ENCODE data around the gene TMEM213. TPM values are rescaled to one million over a fixed set of nuclear protein-coding genes. Genes with fewer than 3 reads are reported as not detected.

The TMEM213 gene
- total RNA-seq, 1 donor from 2014 or later, result not detected

DNA sequence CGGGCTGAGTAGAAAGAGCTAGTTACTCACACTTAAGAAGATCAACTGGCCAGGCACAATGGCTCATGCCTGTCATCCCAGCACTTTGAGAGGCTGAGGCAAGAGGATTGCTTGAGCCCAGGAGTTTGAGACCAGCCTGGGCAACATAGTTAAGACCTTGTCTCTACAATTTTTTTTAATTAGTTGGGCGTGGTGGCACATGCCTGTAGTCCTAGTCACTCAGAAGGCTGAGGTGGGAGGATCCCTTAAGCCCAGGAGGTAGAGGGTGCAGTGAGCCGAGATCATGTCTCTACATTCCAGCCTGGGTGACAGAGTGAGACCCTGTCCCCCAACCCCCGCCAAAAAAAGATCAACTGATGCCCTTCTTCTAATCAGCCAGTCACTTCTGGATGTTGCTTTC, 74.8 kb downstream of the TMEM213 start:
- Mint-ChIP-seq H3K27me3 (no peaks in the 10 kb centered on the region), H3K9me3 (ENCODE audit: low read depth) (no peaks in the 10 kb centered on the region), H3K36me3 (ENCODE audit: insufficient read depth) (peaks cover 36% of the 10 kb centered on the region), H3K27ac (no peak overlapping the region), H3K4me3 (ENCODE audit: low read depth) (no peak overlapping the region), H3K4me1 (ENCODE audit: low read depth) (no peaks in the 10 kb centered on the region)
- TF ChIP-seq, protein P1, sequence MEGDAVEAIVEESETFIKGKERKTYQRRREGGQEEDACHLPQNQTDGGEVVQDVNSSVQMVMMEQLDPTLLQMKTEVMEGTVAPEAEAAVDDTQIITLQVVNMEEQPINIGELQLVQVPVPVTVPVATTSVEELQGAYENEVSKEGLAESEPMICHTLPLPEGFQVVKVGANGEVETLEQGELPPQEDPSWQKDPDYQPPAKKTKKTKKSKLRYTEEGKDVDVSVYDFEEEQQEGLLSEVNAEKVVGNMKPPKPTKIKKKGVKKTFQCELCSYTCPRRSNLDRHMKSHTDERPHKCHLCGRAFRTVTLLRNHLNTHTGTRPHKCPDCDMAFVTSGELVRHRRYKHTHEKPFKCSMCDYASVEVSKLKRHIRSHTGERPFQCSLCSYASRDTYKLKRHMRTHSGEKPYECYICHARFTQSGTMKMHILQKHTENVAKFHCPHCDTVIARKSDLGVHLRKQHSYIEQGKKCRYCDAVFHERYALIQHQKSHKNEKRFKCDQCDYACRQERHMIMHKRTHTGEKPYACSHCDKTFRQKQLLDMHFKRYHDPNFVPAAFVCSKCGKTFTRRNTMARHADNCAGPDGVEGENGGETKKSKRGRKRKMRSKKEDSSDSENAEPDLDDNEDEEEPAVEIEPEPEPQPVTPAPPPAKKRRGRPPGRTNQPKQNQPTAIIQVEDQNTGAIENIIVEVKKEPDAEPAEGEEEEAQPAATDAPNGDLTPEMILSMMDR (IDR thresholded peaks at IDR 0.05; ENCODE audit: unreplicated experiment), result no peak
- no peak for DNase-seq (ENCODE audit: low spot score, unreplicated experiment)

GRCh38 chr7:138873220-138873892, 75.6 kb downstream of the TMEM213 start:
- no peak for DNase-seq (ENCODE audit: low spot score, unreplicated experiment)
- Mint-ChIP-seq H3K4me1 (ENCODE audit: low read depth) (no peaks in the 10 kb centered on the region), H3K27ac (no peak overlapping the region), H3K27me3 (no peaks in the 10 kb centered on the region), H3K4me3 (ENCODE audit: low read depth) (no peak overlapping the region), H3K36me3 (ENCODE audit: insufficient read depth) (peaks cover 39% of the 10 kb centered on the region), H3K9me3 (ENCODE audit: low read depth) (no peaks in the 10 kb centered on the region)
- TF ChIP-seq, protein P1 (IDR thresholded peaks at IDR 0.05; ENCODE audit: unreplicated experiment), result no peak

DNA sequence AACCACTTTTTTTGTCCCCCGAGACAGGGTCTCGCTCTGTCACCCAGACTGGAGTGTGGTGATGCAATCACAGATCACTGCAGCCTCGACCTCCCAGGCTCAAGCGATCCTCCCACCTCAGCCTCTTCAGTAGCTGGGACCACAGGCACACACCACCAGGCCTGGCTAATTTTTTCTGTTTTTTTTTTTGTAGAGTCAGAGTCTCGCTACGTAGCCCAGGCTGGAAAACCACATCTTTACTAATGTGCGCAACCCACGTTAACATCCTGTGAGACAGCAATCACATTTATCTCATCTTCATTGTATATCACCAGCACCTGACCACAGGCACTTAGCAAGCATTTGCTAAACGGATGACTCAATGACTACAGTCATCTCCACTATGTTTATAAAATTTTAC, 78.0 kb downstream of the TMEM213 start:
- H3K27ac Mint-ChIP-seq, result no peak overlapping the region
- TF ChIP-seq, protein P1 (IDR thresholded peaks at IDR 0.05; ENCODE audit: unreplicated experiment), result no peak
- DNase-seq (ENCODE audit: low spot score, unreplicated experiment), result no peak
- no peaks in the 10 kb centered on the region for H3K4me1 Mint-ChIP-seq (ENCODE audit: low read depth)
- no peaks in the 10 kb centered on the region for H3K27me3 Mint-ChIP-seq
- no peaks in the 10 kb centered on the region for H3K9me3 Mint-ChIP-seq (ENCODE audit: low read depth)
- H3K36me3 Mint-ChIP-seq (ENCODE audit: insufficient read depth), result peaks cover 32% of the 10 kb centered on the region
- H3K4me3 Mint-ChIP-seq (ENCODE audit: low read depth), result no peak overlapping the region

- H3K4me3 Mint-ChIP-seq (ENCODE audit: low read depth), result no peak overlapping the region
- H3K36me3 Mint-ChIP-seq (ENCODE audit: insufficient read depth), result peaks cover 29% of the 10 kb centered on the region
- DNase-seq (ENCODE audit: low spot score, unreplicated experiment), result no peak
- TF ChIP-seq, protein P1 (IDR thresholded peaks at IDR 0.05; ENCODE audit: unreplicated experiment), result no peak
- H3K27ac Mint-ChIP-seq, result no peak overlapping the region
- no peaks in the 10 kb centered on the region for H3K4me1 Mint-ChIP-seq (ENCODE audit: low read depth)
- no peaks in the 10 kb centered on the region for H3K9me3 Mint-ChIP-seq (ENCODE audit: low read depth)
- no peaks in the 10 kb centered on the region for H3K27me3 Mint-ChIP-seq
Observed at GRCh38 chr7:138876326-138876725, 78.5 kb downstream of the TMEM213 start.

DNA sequence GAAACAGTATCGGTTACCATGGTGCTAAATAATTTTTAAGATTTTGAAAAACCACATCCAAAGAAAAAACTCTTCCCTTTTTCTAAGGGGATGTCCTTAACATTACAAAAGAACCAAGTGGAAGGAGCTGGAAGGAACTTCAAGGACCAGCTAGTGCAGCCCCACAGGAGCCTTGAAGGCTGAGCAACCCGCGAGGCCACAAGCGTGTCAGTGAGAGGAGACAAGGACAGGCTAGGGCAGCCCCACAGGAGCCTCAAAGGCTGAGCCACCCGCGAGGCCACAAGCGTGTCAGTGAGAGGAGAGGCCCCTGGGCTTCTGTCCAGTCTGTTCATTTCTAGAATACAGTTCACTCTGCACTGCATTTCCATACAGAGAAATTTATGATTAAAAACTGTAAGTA, 80.3 kb downstream of the TMEM213 start:
- Mint-ChIP-seq H3K36me3 (ENCODE audit: insufficient read depth) (peaks cover 29% of the 10 kb centered on the region), H3K4me1 (ENCODE audit: low read depth) (no peaks in the 10 kb centered on the region), H3K27ac (no peak overlapping the region), H3K27me3 (no peaks in the 10 kb centered on the region), H3K9me3 (ENCODE audit: low read depth) (no peaks in the 10 kb centered on the region), H3K4me3 (ENCODE audit: low read depth) (no peak overlapping the region)
- TF ChIP-seq, protein P1 (IDR thresholded peaks at IDR 0.05; ENCODE audit: unreplicated experiment), result no peak
- DNase-seq (ENCODE audit: low spot score, unreplicated experiment), result no peak
